K562 (cell line): ENCODE measurements around the gene BRICD5. TPM values are rescaled to one million over a fixed set of nuclear protein-coding genes. Genes with fewer than 3 reads are reported as not detected.

ENCODE experiments used
- ARNT ChIP-seq, 2 experiments: fragments of 450-650 bp; IDR thresholded peaks; 2 replicates each; pipeline ENCODE4 v1.6.1; 2016; ENCODE audit warnings: mild to moderate bottlenecking in 1 of 2
- COPS2 ChIP-seq: fragments of 450-650 bp; conservative IDR thresholded peaks from 2 replicates; pipeline ENCODE4 v1.6.1; 2016; ENCODE audit warnings: mild to moderate bottlenecking, moderate library complexity
- HLTF ChIP-seq: fragments of 450-650 bp; IDR thresholded peaks from 2 replicates; pipeline ENCODE4 v1.6.1; 2016
- JUNB ChIP-seq: fragments of 450-650 bp; formaldehyde crosslinking; conservative IDR thresholded peaks from 2 replicates; pipeline ENCODE4 v1.4.0; 2020; ENCODE audit warnings: mild to moderate bottlenecking
- KDM2B ChIP-seq: fragments of 250-450 bp; sonication (Bioruptor Pico); IDR thresholded peaks from 2 replicates; pipeline ENCODE4 v1.8.0; 2021; ENCODE audit warnings: mild to moderate bottlenecking, moderate library complexity
- NCOR1 ChIP-seq: fragments of 450-650 bp; IDR thresholded peaks from 2 replicates; pipeline ENCODE4 v1.6.1; 2016; ENCODE audit warnings: mild to moderate bottlenecking, moderate library complexity
- RAD21 ChIP-seq, 2 experiments: fragments of 250-450 bp in 1 of 2; fragments of 450-650 bp in 1 of 2; sonication (Bioruptor Pico) in 1 of 2; formaldehyde crosslinking in 1 of 2; IDR thresholded peaks in 1 of 2; conservative IDR thresholded peaks in 1 of 2; 2 replicates each; pipeline versions ENCODE4 v1.4.0 to v1.8.0; 2020 to 2022; ENCODE audit warnings: mild to moderate bottlenecking in 2 of 2, moderate library complexity in 1 of 2
- RBM39 ChIP-seq: fragments of 200-400 bp; formaldehyde crosslinking; optimal IDR thresholded peaks from 2 replicates; pipeline ENCODE3; 2018; ENCODE audit warnings: low read depth, low read length
- SMARCA4 ChIP-seq: fragments of 450-650 bp; IDR thresholded peaks from 2 replicates; pipeline ENCODE4 v1.6.1; 2016
- TEAD1 ChIP-seq, 2 experiments: fragments of 450-650 bp in 1 of 2; sonication (generic) in 1 of 2; formaldehyde crosslinking; IDR thresholded peaks; 2 replicates each; pipeline versions ENCODE4 v1.4.0 to v1.8.0; 2020 to 2022; ENCODE audit warnings: mild to moderate bottlenecking in 2 of 2, missing genetic modification reagents in 1 of 2
- TGIF2 ChIP-seq: sonication (generic); formaldehyde crosslinking; IDR thresholded peaks from 2 replicates; pipeline ENCODE4 v1.8.1; 2022; ENCODE audit warnings: mild to moderate bottlenecking, missing genetic modification reagents, moderate library complexity
- ZFP36 ChIP-seq: fragments of 150-350 bp; IDR thresholded peaks from 2 replicates; pipeline ENCODE4 v1.6.1; 2018; ENCODE audit warnings: low read length, low read depth; ENCODE audit not compliant: partially characterized antibody
- ZNF263 ChIP-seq: sonication (generic); formaldehyde crosslinking; IDR thresholded peaks from 2 replicates; pipeline ENCODE4 v1.8.0; 2022; ENCODE audit warnings: mild to moderate bottlenecking, missing genetic modification reagents, borderline replicate concordance
- ZNF384 ChIP-seq: IDR thresholded peaks from 2 replicates; pipeline ENCODE4 v1.6.1; 2012; ENCODE audit warnings: low read depth, low read length, improper control_type of control experiment
- ZNF699 ChIP-seq: fragments of 250-450 bp; sonication (Bioruptor Pico); IDR thresholded peaks from 2 replicates; pipeline ENCODE4 v1.8.0; 2021; ENCODE audit warnings: mild to moderate bottlenecking, moderate library complexity; ENCODE audit not compliant: insufficient replicate concordance
- polyA plus RNA-seq, 8 experiments: library from polyadenylated mRNA; depleted of rRNA in 4 of 8; stranded (reverse) in 5 of 8; unstranded in 3 of 8; fragments of >200 nt; fragmentation: Nextera tagmentation in 2 of 8; fragmentation: Illumina TruSeq in 1 of 8; extraction: Ambion mirVana in 2 of 8; extraction: Trizol in 1 of 8; gene quantifications; 2 replicates each; pipeline versions ENCODE4 v1.2.1 to v1.2.3, GENCODE V29; 2011 to 2014; ENCODE audit warnings: inconsistent platforms in 1 of 8, missing spikeins in 1 of 8
- total RNA-seq, 7 experiments: library from RNA; depleted of rRNA in 6 of 7; stranded (reverse); fragments of >200 nt in 6 of 7; fragmentation: Illumina TruSeq in 2 of 7; extraction: Trizol in 2 of 7; gene quantifications; 2 replicates each; pipeline versions ENCODE4 v1.2.1 to v1.2.3, GENCODE V29; 2011 to 2021; ENCODE audit warnings: low replicate concordance in 1 of 7
- TF ChIP-seq, protein P1 (sequence below): sonication (generic); formaldehyde crosslinking; IDR thresholded peaks from 2 replicates; pipeline ENCODE4 v1.8.0; 2022; ENCODE audit warnings: mild to moderate bottlenecking, low read depth, missing genetic modification reagents
- TF ChIP-seq, protein P2 (sequence below), 2 experiments: fragments of 200-800 bp in 1 of 2; sonication (Bioruptor generic) in 1 of 2; sonication (generic) in 1 of 2; formaldehyde crosslinking in 1 of 2; IDR thresholded peaks in 1 of 2; conservative IDR thresholded peaks in 1 of 2; 2 replicates each; pipeline versions ENCODE4 v1.5.0 to v1.6.1; 2016 to 2020; ENCODE audit warnings: missing compliant biosample characterization in 1 of 2, missing genetic modification characterization in 1 of 2, missing genetic modification reagents in 1 of 2
- TF ChIP-seq, protein P3 (sequence below): fragments of 450-650 bp; conservative IDR thresholded peaks from 2 replicates; pipeline ENCODE4 v1.6.1; 2016; ENCODE audit warnings: missing genetic modification characterization, low read depth, mild to moderate bottlenecking, control low read depth, missing compliant biosample characterization
- TF ChIP-seq, protein P4 (sequence below): fragments of 450-650 bp; IDR thresholded peaks from 2 replicates; pipeline ENCODE4 v1.6.1; 2018; ENCODE audit not compliant: partially characterized antibody

BRICD5 gene
- total and polyA plus RNA-seq, 9 of the 15 experiments (the other 6 are each of a cell fraction or from before 2014, with no cell fraction given): 0.24 to 15.1 (median 2.4) TPM; not detected in 1

DNA sequence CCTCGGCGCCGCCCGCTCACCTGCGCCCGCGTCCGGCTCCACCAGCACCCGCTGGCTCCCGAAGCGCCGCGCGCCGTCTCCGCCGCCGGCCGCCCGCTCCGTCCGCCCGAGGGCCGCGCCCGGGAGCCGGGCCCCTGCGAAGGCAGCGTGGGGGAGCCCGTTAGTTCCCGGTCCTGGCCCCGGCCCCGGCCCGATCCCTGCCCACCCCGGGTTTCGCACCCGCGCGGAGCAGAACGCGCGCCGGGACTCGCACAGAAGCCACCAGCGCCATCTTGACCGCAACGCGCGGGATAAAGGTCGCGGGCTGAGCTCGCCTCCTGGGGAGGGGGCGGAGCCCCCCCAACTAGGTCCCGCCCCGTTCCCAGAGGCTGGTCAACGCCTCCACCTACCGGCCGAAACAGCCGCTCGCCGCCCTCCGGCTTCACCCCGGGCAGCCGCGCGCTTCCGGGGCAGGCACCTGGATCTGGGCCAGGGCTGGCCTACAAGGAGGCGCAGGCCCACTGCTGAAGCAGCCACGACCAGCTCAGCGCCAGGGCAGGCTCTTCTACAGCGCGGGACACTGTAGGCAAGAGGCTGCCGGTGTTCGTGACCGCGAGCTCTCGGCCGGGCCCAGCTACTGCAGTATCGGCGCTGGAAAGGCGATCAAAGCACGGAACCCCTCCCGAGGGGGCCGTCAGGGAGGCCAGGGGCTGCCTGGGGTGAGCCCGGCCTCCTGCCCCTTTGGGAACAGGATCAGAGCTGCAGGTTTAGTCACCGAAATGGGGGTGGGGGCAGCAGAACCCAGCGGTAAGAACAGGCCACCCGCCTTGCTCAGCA is 40.8 kb upstream of the BRICD5 start, which contains the start of gene ECI1 (continued):
- TF ChIP-seq ARNT (IDR thresholded peaks at IDR 0.05) (no peak), SMARCA4 (0 out of 2 replicates have a peak, but pooled peaks have one; percentile 27), ZFP36 (no peak), RBM39 (no peak), JUNB (CRISPR knock-in tag) (no peak), HLTF (peak; percentile 48; the same call in 1 of the 2 replicates), NCOR1 (peak; percentile 47; the same call in 1 of the 2 replicates), ZNF384 (no peak), ZNF263 (no peak), TGIF2 (CRISPR knock-in tag) (no peak), ZNF699 (CRISPR knock-in tag) (no peak), COPS2 (no peak), KDM2B (CRISPR knock-in tag) (peak; percentile 46; the same call in 1 of the 2 replicates), RAD21 (CRISPR knock-in tag; conservative IDR thresholded peaks at IDR 0.05 in 1 of 2, IDR thresholded peaks at IDR 0.05 in 1 of 2) (peak; percentile 82 to 85), TEAD1 (CRISPR knock-in tag; IDR thresholded peaks at IDR 0.05) (no peak; a peak in 1 of 4 replicates)
- TF ChIP-seq, protein P1, sequence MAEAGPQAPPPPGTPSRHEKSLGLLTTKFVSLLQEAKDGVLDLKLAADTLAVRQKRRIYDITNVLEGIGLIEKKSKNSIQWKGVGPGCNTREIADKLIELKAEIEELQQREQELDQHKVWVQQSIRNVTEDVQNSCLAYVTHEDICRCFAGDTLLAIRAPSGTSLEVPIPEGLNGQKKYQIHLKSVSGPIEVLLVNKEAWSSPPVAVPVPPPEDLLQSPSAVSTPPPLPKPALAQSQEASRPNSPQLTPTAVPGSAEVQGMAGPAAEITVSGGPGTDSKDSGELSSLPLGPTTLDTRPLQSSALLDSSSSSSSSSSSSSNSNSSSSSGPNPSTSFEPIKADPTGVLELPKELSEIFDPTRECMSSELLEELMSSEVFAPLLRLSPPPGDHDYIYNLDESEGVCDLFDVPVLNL (CRISPR knock-in tag): 0 out of 2 replicates have a peak, but pooled peaks have one; percentile 8
- TF ChIP-seq, protein P2, sequence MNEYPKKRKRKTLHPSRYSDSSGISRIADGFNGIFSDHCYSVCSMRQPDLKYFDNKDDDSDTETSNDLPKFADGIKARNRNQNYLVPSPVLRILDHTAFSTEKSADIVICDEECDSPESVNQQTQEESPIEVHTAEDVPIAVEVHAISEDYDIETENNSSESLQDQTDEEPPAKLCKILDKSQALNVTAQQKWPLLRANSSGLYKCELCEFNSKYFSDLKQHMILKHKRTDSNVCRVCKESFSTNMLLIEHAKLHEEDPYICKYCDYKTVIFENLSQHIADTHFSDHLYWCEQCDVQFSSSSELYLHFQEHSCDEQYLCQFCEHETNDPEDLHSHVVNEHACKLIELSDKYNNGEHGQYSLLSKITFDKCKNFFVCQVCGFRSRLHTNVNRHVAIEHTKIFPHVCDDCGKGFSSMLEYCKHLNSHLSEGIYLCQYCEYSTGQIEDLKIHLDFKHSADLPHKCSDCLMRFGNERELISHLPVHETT (CRISPR knock-in tag; conservative IDR thresholded peaks at IDR 0.05 in 1 of 2, IDR thresholded peaks at IDR 0.05 in 1 of 2): peak in 1 of 2 experiments; percentile 54; a peak in 1 of 4 replicates
- TF ChIP-seq, protein P3, sequence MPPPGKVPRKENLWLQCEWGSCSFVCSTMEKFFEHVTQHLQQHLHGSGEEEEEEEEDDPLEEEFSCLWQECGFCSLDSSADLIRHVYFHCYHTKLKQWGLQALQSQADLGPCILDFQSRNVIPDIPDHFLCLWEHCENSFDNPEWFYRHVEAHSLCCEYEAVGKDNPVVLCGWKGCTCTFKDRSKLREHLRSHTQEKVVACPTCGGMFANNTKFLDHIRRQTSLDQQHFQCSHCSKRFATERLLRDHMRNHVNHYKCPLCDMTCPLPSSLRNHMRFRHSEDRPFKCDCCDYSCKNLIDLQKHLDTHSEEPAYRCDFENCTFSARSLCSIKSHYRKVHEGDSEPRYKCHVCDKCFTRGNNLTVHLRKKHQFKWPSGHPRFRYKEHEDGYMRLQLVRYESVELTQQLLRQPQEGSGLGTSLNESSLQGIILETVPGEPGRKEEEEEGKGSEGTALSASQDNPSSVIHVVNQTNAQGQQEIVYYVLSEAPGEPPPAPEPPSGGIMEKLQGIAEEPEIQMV (tag): no peak
- TF ChIP-seq, protein P4, sequence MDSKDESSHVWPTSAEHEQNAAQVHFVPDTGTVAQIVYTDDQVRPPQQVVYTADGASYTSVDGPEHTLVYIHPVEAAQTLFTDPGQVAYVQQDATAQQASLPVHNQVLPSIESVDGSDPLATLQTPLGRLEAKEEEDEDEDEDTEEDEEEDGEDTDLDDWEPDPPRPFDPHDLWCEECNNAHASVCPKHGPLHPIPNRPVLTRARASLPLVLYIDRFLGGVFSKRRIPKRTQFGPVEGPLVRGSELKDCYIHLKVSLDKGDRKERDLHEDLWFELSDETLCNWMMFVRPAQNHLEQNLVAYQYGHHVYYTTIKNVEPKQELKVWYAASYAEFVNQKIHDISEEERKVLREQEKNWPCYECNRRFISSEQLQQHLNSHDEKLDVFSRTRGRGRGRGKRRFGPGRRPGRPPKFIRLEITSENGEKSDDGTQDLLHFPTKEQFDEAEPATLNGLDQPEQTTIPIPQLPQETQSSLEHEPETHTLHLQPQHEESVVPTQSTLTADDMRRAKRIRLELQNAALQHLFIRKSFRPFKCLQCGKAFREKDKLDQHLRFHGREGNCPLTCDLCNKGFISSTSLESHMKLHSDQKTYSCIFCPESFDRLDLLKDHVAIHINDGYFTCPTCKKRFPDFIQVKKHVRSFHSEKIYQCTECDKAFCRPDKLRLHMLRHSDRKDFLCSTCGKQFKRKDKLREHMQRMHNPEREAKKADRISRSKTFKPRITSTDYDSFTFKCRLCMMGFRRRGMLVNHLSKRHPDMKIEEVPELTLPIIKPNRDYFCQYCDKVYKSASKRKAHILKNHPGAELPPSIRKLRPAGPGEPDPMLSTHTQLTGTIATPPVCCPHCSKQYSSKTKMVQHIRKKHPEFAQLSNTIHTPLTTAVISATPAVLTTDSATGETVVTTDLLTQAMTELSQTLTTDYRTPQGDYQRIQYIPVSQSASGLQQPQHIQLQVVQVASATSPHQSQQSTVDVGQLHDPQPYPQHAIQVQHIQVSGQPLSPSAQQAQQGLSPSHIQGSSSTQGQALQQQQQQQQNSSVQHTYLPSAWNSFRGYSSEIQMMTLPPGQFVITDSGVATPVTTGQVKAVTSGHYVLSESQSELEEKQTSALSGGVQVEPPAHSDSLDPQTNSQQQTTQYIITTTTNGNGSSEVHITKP: peak; percentile 19
